OCI-LY1 (cell line): ENCODE results near the gene SMIM20.

Source experiments
- CTCF ChIP-seq: fragments of 200-600 bp; sonication (generic), shearing (Covaris generic); IDR thresholded peaks from 2 replicates; pipeline ENCODE4 v1.5.1; 2017; ENCODE audit warnings: mild to moderate bottlenecking, antibody characterized with exemption, low read length, moderate library complexity, mixed read lengths
- EZH2 ChIP-seq: fragments of 200-600 bp; sonication (generic), shearing (Covaris generic); IDR thresholded peaks from 2 replicates; pipeline ENCODE4 v1.8.0; 2017; ENCODE audit warnings: borderline replicate concordance, mixed run types, mild to moderate bottlenecking, antibody characterized with exemption, low read length, moderate library complexity, mixed read lengths

- TF ChIP-seq CTCF = no peak
- no peak for TF ChIP-seq EZH2
These were observed 59.1 kb downstream of the SMIM20 start for GRCh38 chr4:25972984-25973745.
